HCT116 (cell line): ENCODE data around the gene SPSB3. TPM values are rescaled to one million over a fixed set of nuclear protein-coding genes. Genes with fewer than 3 reads are reported as not detected.

Source experiments
- ATAC-seq: fragments of 200-7000 bp; cut with Tn5 transposase; 2 replicates; pipeline ENCODE4 v1.9.1; 2020; ENCODE audit warnings: mild to moderate bottlenecking, moderate library complexity
- BruUV-seq: library from RNA; stranded (reverse); fragments of 400-500 nt; replicated peaks from 2 replicates; lab custom pipeline; 2021; lab: Mats Ljungman, UMichigan
- CTCF ChIA-PET: fragments of 300-600 bp; sonication (Branson Sonifier 250); formaldehyde crosslinking; loops from one replicate; lab custom pipeline; 2021; ENCODE audit warnings: antibody characterized with exemption; lab: Charles Lee
- POLR2A ChIA-PET: fragments of 300-600, 350-600 bp; sonication (Branson Sonifier 250); formaldehyde crosslinking; loops from one replicate; lab custom pipeline; 2021; ENCODE audit warnings: antibody characterized with exemption; lab: Charles Lee
- RAD21 ChIA-PET, 2 experiments: fragments of 300-600 bp; sonication (Branson Sonifier 250); formaldehyde crosslinking; loops; one replicate each; lab custom pipeline; 2023; ENCODE audit warnings: low total read pairs in 2 of 2; ENCODE audit not compliant: uncharacterized antibody in 2 of 2, unreplicated experiment in 2 of 2, low non-redundant PET in 1 of 2; lab: Charles Lee
- DNase-seq: peaks from one replicate; pipeline ENCODE4 v3.0.0-alpha.2; 2010; ENCODE audit warnings: low read depth, low spot score
- H2AFZ ChIP-seq: fragments of 200-600 bp; shearing (Covaris generic), sonication (generic); 2 replicates; pipeline ENCODE4 v1.6.1; 2017; ENCODE audit warnings: low read depth, mixed run types, mixed read lengths, antibody characterized with exemption, low read length; ENCODE audit not compliant: poor library complexity, severe bottlenecking
- H3K27ac ChIP-seq: 2 replicates; pipeline ENCODE4 v1.5.1; 2012; ENCODE audit warnings: low read depth, low read length
- H3K27me3 ChIP-seq: fragments of 200-600 bp; sonication (generic); 2 replicates; pipeline ENCODE4 v1.6.1; 2016; ENCODE audit warnings: mixed run types, low read length, mixed read lengths; ENCODE audit not compliant: insufficient read depth
- H3K36me3 ChIP-seq, 2 experiments: fragments of 200-500 bp in 1 of 2; fragments of 200-600 bp in 1 of 2; sonication (Bioruptor generic) in 1 of 2; sonication (generic) in 1 of 2; 2 replicates each; pipeline versions ENCODE4 v1.5.1 to v1.6.1; 2014 to 2016; ENCODE audit warnings: low read length in 2 of 2, inconsistent platforms in 1 of 2, mixed read lengths in 1 of 2, mixed run types in 1 of 2; ENCODE audit not compliant: insufficient read depth in 2 of 2, control insufficient read depth in 1 of 2
- H3K4me1 ChIP-seq, 2 experiments: fragments of 200-600 bp in 1 of 2; sonication (generic) in 1 of 2; 2 replicates each; pipeline versions ENCODE4 v1.5.1 to v1.6.1; 2012 to 2017; ENCODE audit warnings: low read length in 2 of 2, inconsistent platforms in 1 of 2, mild to moderate bottlenecking in 1 of 2, mixed read lengths in 1 of 2, mixed run types in 1 of 2, moderate library complexity in 1 of 2; ENCODE audit not compliant: insufficient read depth in 2 of 2, control insufficient read depth in 1 of 2
- H3K4me2 ChIP-seq: fragments of 200-600 bp; sonication (generic); 2 replicates; pipeline ENCODE4 v1.6.1; 2017; ENCODE audit warnings: mixed run types, low read length, mixed read lengths
- H3K4me3 ChIP-seq, 2 experiments: fragments of 200-600 bp in 1 of 2; sonication (generic) in 1 of 2; replicated peaks in 1 of 2; 2 replicates each; pipeline ENCODE4 v1.5.1; 2011 to 2016; ENCODE audit warnings: low read length in 2 of 2, control low read depth in 1 of 2, low read depth in 1 of 2, mild to moderate bottlenecking in 1 of 2, mixed read lengths in 1 of 2, mixed run types in 1 of 2
- H3K79me2 ChIP-seq: fragments of 200-600 bp; sonication (generic); 2 replicates; pipeline ENCODE4 v1.6.1; 2017; ENCODE audit warnings: mild to moderate bottlenecking, mixed run types, low read length, moderate library complexity, mixed read lengths; ENCODE audit not compliant: insufficient read depth
- H3K9ac ChIP-seq: fragments of 200-600 bp; sonication (generic); 2 replicates; pipeline ENCODE4 v1.6.1; 2016; ENCODE audit warnings: low read length, mixed read lengths
- H3K9me2 ChIP-seq: fragments of 200-600 bp; sonication (generic), shearing (Covaris generic); 2 replicates; pipeline ENCODE4 v1.6.1; 2017; ENCODE audit warnings: mixed run types, mild to moderate bottlenecking, moderate library complexity; ENCODE audit not compliant: insufficient read depth
- H3K9me3 ChIP-seq, 2 experiments: fragments of 200-500 bp in 1 of 2; fragments of 200-600 bp in 1 of 2; sonication (Bioruptor generic) in 1 of 2; sonication (generic) in 1 of 2; 2 replicates each; pipeline ENCODE4 v1.6.1; 2014 to 2017; ENCODE audit warnings: low read length in 2 of 2, mixed read lengths in 2 of 2, inconsistent platforms in 1 of 2, low read depth in 1 of 2, mild to moderate bottlenecking in 1 of 2, mixed run types in 1 of 2, moderate library complexity in 1 of 2; ENCODE audit not compliant: control insufficient read depth in 1 of 2, insufficient read depth in 1 of 2
- H4K20me1 ChIP-seq: fragments of 200-600 bp; sonication (generic), shearing (Covaris generic); 2 replicates; pipeline ENCODE4 v1.6.1; 2017; ENCODE audit warnings: mixed run types, mild to moderate bottlenecking, moderate library complexity; ENCODE audit not compliant: insufficient read depth
- CEBPB ChIP-seq: IDR thresholded peaks from 2 replicates; pipeline ENCODE4 v1.6.1; 2012; ENCODE audit warnings: low read depth
- ELF1 ChIP-seq: IDR thresholded peaks from 2 replicates; pipeline ENCODE4 v1.6.1; 2012; ENCODE audit warnings: low read depth, borderline replicate concordance
- EZH2phosphoT487 ChIP-seq: fragments of 200-600 bp; IDR thresholded peaks from 2 replicates; pipeline ENCODE4 v1.6.1; 2018; ENCODE audit warnings: antibody characterized with exemption, borderline replicate concordance
- JUND ChIP-seq: IDR thresholded peaks from 2 replicates; pipeline ENCODE4 v1.6.1; 2012
- RAD21 ChIP-seq: IDR thresholded peaks from 2 replicates; pipeline ENCODE4 v1.6.1; 2012; ENCODE audit warnings: low read depth, mild to moderate bottlenecking
- SIN3A ChIP-seq: IDR thresholded peaks from 2 replicates; pipeline ENCODE4 v1.6.1; 2012; ENCODE audit warnings: low read depth
- YY1 ChIP-seq: IDR thresholded peaks from 2 replicates; pipeline ENCODE4 v1.6.1; 2011; ENCODE audit warnings: low read length, low read depth, moderate library complexity, mild to moderate bottlenecking; ENCODE audit not compliant: insufficient replicate concordance; ENCODE audit errors: extremely low read depth
- ZFX ChIP-seq: fragments of 450-650 bp; IDR thresholded peaks from 2 replicates; pipeline ENCODE4 v1.6.1; 2017
- ZNF274 ChIP-seq: fragments of 200-500 bp; sonication (Bioruptor generic); IDR thresholded peaks from 2 replicates; pipeline ENCODE4 v1.6.1; 2014; ENCODE audit warnings: mild to moderate bottlenecking, low read depth, low read length, inconsistent platforms
- intact Hi-C: fragments of 100-400 bp; cut with micrococcal nuclease; formaldehyde crosslinking; loops from 2 replicates; pipeline ENCODE4 v1.10.0; 2022
- total RNA-seq: library from RNA; stranded (reverse); gene quantifications from one replicate; pipeline ENCODE4 v1.2.1, GENCODE V29; 2021; ENCODE audit not compliant: unreplicated experiment
- TF ChIP-seq, protein P1 (sequence below): IDR thresholded peaks from 2 replicates; pipeline ENCODE4 v1.6.1; 2012
- TF ChIP-seq, protein P2 (sequence below): IDR thresholded peaks from 2 replicates; pipeline ENCODE4 v1.6.1; 2011; ENCODE audit warnings: mild to moderate bottlenecking, low read length, moderate library complexity; ENCODE audit not compliant: insufficient replicate concordance; ENCODE audit errors: extremely low read depth

Gene SPSB3
- total RNA-seq, 1 experiment from 2014 or later: 31.6 TPM

DNA sequence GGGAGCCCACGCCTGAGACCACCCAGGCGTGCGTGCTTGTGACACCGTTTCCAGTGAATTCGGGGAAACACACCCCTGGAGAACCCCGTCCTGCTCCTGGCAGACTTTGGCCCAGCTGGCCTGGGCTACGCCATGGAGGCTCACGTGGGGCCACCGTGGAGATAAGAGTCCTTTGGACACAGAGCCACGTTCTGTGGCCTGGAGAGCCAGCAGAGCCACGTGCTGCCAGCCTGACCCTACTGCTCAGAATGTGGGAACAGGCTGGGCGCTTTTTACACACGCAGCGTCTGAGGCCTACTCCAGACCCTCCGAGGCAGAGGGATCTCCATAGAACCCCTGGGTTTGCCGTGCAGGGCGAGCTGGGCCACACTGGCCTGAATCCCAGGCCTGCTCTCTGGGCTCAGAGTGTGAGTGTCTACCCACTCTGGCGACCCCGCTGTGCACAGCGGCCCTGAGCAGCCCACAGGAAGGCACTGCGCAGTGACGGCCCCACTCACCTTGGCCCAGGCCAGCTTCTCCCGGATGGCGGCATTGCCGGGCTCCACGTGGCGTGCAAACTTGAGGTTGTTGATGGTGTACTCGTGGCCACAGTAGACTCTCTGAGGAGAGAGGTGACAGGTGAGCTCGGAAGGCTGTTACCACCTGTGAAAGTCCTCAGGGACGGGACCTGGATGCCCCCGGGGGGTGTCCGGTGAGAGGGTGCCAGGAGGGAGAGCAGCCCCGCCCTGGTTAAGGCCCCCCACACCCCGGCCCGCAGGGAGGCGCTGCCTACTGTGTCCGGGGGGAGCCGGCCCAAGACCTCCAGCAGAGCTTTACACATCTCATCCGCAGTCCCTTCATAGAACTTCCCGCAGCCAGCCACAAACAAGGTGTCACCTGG lies 34.3 kb upstream of the SPSB3 start:
- no peak overlapping the region for H3K27ac ChIP-seq
- ATAC-seq: no peak
- peaks cover 6 to 10% of the 10 kb centered on the region in 2 experiments; a peak in 3 of 4 replicates for H3K4me1 ChIP-seq
- TF ChIP-seq, protein P1, sequence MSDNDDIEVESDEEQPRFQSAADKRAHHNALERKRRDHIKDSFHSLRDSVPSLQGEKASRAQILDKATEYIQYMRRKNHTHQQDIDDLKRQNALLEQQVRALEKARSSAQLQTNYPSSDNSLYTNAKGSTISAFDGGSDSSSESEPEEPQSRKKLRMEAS: no peak
- no peak for TF ChIP-seq CEBPB
- TF ChIP-seq RAD21: no peak
- TF ChIP-seq JUND: no peak
- TF ChIP-seq, protein P2, sequence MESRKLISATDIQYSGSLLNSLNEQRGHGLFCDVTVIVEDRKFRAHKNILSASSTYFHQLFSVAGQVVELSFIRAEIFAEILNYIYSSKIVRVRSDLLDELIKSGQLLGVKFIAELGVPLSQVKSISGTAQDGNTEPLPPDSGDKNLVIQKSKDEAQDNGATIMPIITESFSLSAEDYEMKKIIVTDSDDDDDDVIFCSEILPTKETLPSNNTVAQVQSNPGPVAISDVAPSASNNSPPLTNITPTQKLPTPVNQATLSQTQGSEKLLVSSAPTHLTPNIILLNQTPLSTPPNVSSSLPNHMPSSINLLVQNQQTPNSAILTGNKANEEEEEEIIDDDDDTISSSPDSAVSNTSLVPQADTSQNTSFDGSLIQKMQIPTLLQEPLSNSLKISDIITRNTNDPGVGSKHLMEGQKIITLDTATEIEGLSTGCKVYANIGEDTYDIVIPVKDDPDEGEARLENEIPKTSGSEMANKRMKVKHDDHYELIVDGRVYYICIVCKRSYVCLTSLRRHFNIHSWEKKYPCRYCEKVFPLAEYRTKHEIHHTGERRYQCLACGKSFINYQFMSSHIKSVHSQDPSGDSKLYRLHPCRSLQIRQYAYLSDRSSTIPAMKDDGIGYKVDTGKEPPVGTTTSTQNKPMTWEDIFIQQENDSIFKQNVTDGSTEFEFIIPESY: no peak
- no peak for TF ChIP-seq ZFX
- TF ChIP-seq YY1: no peak
- TF ChIP-seq SIN3A: no peak
- no peak for TF ChIP-seq ZNF274
- no peak for TF ChIP-seq ELF1
- no peak for TF ChIP-seq EZH2phosphoT487
- no peaks in the 10 kb centered on the region for H3K27me3 ChIP-seq
- intact Hi-C loops: no loop called here
- ChIA-PET POLR2A (no interaction called here), RAD21 (no interaction called here), CTCF (no interaction called here)
- H3K9me3 ChIP-seq: no peaks in the 10 kb centered on the region
- no peaks in the 10 kb centered on the region for H4K20me1 ChIP-seq
- H3K36me3 ChIP-seq: 0 out of 4 replicates have a peak, but pooled peaks cover 2 to 5% of the 10 kb centered on the region in 2 experiments
- no peaks in the 10 kb centered on the region for H3K79me2 ChIP-seq
- no peaks in the 10 kb centered on the region for H3K9me2 ChIP-seq
- no peak overlapping the region for H3K4me3 ChIP-seq
- BruUV-seq: no TSS peak
- no peak overlapping the region for H2AFZ ChIP-seq
- H3K9ac ChIP-seq: no peak overlapping the region
- no peak overlapping the region for H3K4me2 ChIP-seq
- no peak for DNase-seq
